HUES6 (cell line): ENCODE data around the gene APH1A.
"Not testable (repeated sequence)": the region's sequence is repeated elsewhere in the genome, so short reads cannot be mapped to it uniquely, and the experiment has no call there.

Experiments
- H3K27ac ChIP-seq: 2 replicates; pipeline ENCODE4 v1.7.0; 2013; ENCODE audit warnings: low read depth, mild to moderate bottlenecking, low read length, inconsistent platforms
- H3K27me3 ChIP-seq: 2 replicates; pipeline ENCODE4 v1.6.1; 2013; ENCODE audit warnings: low read length; ENCODE audit not compliant: control insufficient read depth, insufficient read depth
- H3K36me3 ChIP-seq: 2 replicates; pipeline ENCODE4 v1.6.1; 2013; ENCODE audit warnings: low read length; ENCODE audit not compliant: control insufficient read depth, insufficient read depth
- H3K4me1 ChIP-seq: 2 replicates; pipeline ENCODE4 v1.6.1; 2013; ENCODE audit warnings: low read length; ENCODE audit not compliant: control insufficient read depth, insufficient read depth
- H3K4me3 ChIP-seq: 2 replicates; pipeline ENCODE4 v1.5.1; 2013; ENCODE audit warnings: low read depth, low read length
- H3K9ac ChIP-seq: one replicate; pipeline ENCODE4 v1.6.1; 2013; ENCODE audit warnings: mild to moderate bottlenecking, low read length
- H3K9me3 ChIP-seq: 2 replicates; pipeline ENCODE4 v1.6.1; 2013; ENCODE audit warnings: low read depth, low read length; ENCODE audit not compliant: control insufficient read depth, insufficient read depth

Gene APH1A

DNA sequence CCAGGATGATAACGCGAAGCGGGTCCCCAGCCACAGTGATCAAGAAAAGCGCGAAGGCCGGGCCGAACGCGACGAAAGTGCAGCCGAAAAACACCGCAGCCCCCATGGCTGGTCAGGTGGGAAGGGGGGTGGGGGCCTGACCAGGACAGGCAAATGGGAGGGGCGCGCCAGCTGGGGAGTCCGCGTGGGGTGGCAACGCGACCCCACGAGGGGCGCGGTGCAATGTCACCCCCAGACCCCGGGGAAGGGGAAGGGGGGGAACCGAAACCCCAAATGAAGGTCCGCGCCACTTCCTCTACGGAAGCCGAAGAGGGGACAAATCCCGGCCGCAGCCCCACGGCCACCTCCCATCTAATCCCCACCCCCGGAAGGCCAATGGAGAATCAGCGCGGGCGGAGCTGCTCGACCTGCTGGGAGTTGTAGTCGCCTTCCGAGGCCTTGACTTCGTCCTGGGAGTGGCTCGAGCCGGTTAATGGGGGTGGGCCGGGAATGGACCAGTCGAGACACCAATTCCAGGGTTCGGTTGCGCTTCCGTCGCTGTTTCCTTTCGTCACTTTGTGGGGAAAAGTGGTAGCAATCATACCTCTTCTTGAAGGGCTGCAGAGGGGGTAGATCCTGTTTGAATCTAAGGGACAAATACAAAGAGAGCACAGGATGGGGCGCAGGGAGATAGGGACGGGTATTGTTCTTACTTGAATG is at the start of gene APH1A:
TSS of gene APH1A (minus strand) at position 312 of the 699 bp plus-strand sequence. CDS start at position 106, 206 bp downstream.
- Histone ChIP-seq H3K4me3 (peak within 1 kb of the TSS; percentile 93), H3K27me3 (no peaks in the 10 kb centered on the region), H3K4me1 (peaks cover 23% of the 10 kb centered on the region), H3K9me3 (no peaks in the 10 kb centered on the region), H3K9ac (peak within 1 kb of the TSS; percentile 82), H3K36me3 (peaks cover 36% of the 10 kb centered on the region), H3K27ac (peak within 1 kb of the TSS; percentile 39; the same call in 1 of the 2 replicates)

DNA sequence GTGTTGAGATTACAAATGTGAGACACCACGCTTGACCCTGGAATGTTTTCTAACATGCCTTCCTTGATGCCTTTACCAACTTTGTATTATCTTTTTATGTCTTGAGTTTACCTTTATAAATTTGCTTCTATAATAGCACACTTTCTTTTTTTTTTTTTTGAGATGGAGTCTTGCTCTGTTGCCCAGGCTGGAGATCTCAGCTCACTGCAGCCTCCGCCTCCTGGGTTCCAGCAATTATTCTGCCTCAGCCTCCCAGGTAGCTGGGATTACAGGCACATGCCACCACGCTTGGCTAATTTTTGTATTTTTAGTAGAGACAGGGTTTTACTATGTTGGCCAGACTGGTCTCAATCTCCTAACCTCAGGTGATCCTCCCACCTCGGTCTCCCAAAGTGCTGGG is 45.9 kb upstream of the APH1A start:
- H3K4me1 ChIP-seq, H3K9me3 ChIP-seq, H3K4me3 ChIP-seq, H3K27me3 ChIP-seq, H3K9ac ChIP-seq, H3K27ac ChIP-seq, H3K36me3 ChIP-seq: not testable (repeated sequence)

DNA sequence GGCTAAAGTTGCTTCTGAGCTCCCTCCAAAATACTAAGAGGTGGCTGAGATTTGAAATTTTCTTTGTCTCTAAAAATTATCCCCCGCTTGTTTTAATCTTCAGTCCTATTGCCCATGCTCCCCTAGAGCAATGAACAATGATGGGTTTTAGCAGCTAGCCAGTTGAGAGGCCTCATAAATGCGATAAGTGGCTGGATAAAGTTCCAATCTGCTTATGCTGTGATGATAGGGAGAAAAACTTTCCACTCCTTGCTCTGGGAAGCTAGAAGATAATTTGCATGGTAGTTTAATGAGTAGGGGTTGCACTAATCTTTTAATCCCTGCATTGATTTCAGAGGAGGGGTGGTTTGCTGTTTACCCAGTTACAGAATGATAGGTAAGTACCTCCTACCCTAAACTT is 42.9 kb upstream of the APH1A start:
- Histone ChIP-seq H3K4me3 (no peak overlapping the region), H3K27me3 (no peaks in the 10 kb centered on the region), H3K27ac (no peak overlapping the region), H3K4me1 (no peaks in the 10 kb centered on the region), H3K9ac (no peak overlapping the region), H3K9me3 (no peaks in the 10 kb centered on the region), H3K36me3 (peaks cover 14% of the 10 kb centered on the region)

DNA sequence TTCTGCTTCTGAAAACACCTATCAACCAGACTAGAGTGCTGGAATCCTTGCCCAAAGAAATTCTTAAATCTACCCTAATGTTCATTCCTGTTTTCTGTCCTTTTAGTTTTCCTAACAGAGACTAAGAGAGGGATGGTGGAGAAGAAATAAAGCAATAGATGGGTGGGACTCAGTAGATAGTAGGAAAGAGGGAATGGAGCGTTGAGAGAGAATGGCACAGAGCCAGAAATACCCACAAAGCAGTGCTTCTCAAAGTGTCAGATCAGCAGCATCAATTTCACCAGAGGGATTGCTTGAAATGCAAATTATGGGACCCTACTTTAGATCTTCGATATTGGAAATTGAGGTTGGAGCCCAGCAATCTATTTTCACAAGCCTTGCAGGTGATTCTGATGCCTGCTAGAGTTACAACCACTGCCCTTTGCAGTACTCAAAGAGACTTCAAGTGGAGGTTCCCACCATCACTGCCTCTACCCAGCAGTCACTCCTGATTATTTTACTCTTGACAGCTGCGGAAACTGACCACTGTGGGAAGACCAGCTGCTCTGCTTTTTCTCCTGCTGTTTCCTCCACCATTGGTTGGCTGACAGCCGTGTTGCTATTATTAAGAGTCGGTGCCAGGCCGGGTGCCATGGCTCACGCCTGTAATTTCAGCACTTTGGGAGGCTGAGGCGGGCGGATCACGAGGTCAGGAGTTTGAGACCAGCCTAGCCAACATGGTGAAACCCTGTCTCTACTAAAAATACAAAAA is 41.1 kb upstream of the APH1A start:
- no peak overlapping the region for H3K9ac ChIP-seq
- no peaks in the 10 kb centered on the region for H3K27me3 ChIP-seq
- H3K4me1 ChIP-seq = no peaks in the 10 kb centered on the region
- no peak overlapping the region for H3K4me3 ChIP-seq
- no peak overlapping the region for H3K27ac ChIP-seq
- H3K9me3 ChIP-seq = no peaks in the 10 kb centered on the region
- peaks cover 28% of the 10 kb centered on the region for H3K36me3 ChIP-seq

DNA sequence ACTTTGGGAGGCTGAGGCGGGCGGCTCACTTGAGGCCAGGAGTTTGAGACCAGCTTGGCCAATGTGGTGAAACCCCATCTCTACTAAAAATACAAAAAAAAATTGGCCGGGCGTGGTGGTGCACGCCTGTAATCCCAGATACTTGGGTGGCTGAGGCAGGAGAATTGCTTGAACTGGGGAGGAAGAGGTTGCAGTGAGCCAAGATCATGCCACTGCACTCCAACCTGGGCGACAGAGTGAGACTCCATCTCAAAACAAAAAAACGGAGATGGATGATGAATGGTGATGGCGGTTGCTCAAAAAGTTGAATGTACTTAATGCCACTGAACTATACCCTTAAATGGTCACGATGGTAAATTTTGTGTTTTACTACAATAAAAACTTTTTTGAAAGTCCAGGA is 39.8 kb upstream of the APH1A start:
- H3K4me3 ChIP-seq, H3K9ac ChIP-seq, H3K27ac ChIP-seq, H3K4me1 ChIP-seq, H3K9me3 ChIP-seq, H3K27me3 ChIP-seq: not testable (repeated sequence)
- peaks cover 31% of the 10 kb centered on the region for H3K36me3 ChIP-seq

DNA sequence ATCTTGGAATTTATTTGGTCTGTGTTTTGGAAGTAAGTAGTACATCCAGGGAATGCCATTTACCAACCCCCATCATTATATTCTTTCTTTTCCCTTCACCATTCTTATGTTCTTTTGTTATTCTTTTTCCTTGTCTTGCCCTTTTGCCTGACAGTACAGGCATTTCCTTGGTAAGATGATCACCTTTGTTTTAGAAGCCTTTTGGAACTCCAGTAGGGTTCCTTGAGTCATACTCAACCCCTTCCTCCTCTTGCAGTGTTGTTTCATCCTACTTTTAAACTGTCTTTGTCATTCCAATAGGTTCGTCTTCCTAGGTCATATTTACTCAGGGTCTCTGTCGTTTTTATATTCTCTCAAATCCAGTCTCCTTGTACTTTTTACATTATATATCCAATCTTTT is 34.1 kb upstream of the APH1A start:
- Histone ChIP-seq H3K36me3 (peaks cover 65% of the 10 kb centered on the region), H3K4me3 (peak overlapping the region; percentile 37), H3K27ac (peak overlapping the region; percentile 86), H3K27me3 (no peaks in the 10 kb centered on the region), H3K9ac (peak overlapping the region; percentile 74), H3K9me3 (no peaks in the 10 kb centered on the region), H3K4me1 (peaks cover 22% of the 10 kb centered on the region)

DNA sequence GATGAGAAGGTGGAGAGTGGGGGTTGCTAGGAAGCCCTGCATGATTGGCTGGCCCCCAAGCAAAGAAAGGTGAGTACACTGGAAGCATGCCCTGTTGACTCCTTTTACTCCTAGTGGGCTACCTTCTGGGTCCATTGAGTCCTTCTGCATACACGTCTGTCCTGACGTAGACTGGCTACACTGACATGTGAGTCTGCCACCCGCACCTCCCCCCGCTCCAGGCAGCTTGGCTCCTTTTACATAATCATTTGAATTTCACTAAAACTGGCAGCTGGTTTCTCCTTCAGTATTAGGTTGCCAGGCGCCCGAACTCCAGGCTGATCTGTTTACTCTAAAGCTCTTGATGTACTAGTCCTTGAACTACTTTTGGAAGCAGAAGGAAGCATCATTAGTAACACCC is 33.5 kb upstream of the APH1A start:
- H3K27me3 ChIP-seq = no peaks in the 10 kb centered on the region
- peak overlapping the region; percentile 74 for H3K9ac ChIP-seq
- peak overlapping the region; percentile 86 for H3K27ac ChIP-seq
- peaks cover 22% of the 10 kb centered on the region for H3K4me1 ChIP-seq
- peak overlapping the region; percentile 37 for H3K4me3 ChIP-seq
- peaks cover 64% of the 10 kb centered on the region for H3K36me3 ChIP-seq
- no peaks in the 10 kb centered on the region for H3K9me3 ChIP-seq

DNA sequence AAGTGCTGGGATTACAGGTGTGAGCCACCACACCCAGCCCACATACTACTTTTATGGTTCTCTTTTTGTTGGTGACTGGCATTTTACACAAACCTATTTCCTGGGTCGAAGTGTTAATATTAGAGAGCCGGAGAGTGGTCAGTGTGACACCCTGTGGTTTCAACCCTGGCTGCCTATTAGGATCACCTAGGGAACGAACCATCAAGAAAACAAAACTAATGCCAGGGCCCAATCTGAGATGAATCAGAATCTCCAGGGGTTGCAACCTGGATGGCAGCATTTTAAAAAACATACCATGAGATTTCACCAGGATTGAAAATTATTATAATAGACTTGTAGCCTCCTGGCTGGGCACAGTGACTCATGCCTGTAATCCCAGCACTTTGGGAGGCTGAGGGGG is 30.9 kb upstream of the APH1A start:
- H3K36me3 ChIP-seq = peaks cover 66% of the 10 kb centered on the region
- peaks cover 22% of the 10 kb centered on the region for H3K4me1 ChIP-seq
- no peak overlapping the region for H3K27ac ChIP-seq
- H3K4me3 ChIP-seq = no peak overlapping the region
- H3K9ac ChIP-seq = no peak overlapping the region
- no peaks in the 10 kb centered on the region for H3K27me3 ChIP-seq
- H3K9me3 ChIP-seq = no peaks in the 10 kb centered on the region

DNA sequence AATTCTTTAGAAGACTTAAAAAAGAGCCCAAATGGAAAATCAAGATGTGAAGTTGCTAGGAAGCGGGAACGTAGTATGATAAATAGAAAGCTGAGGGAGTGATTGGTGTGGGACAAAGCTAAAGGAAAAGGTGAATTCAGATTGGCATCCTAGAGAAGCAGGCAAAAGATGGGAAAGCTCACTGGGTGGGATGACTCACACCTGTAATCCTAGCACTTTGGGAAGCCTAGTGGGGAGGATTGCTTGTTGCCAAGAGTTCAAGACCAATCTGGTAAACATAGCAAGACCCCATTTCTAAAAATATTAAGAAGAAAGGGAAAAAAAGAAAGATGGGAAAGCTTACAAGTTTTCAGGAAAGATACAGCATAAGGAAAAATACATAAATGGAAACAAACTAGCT is 26.7 kb upstream of the APH1A start:
- H3K4me1 ChIP-seq = peaks cover 4% of the 10 kb centered on the region; the same call in 1 of the 2 replicates
- H3K9me3 ChIP-seq = no peaks in the 10 kb centered on the region
- peaks cover 48% of the 10 kb centered on the region for H3K36me3 ChIP-seq
- no peaks in the 10 kb centered on the region for H3K27me3 ChIP-seq
- no peak overlapping the region for H3K4me3 ChIP-seq
- no peak overlapping the region for H3K9ac ChIP-seq
- H3K27ac ChIP-seq = no peak overlapping the region; the same call in 1 of the 2 replicates

DNA sequence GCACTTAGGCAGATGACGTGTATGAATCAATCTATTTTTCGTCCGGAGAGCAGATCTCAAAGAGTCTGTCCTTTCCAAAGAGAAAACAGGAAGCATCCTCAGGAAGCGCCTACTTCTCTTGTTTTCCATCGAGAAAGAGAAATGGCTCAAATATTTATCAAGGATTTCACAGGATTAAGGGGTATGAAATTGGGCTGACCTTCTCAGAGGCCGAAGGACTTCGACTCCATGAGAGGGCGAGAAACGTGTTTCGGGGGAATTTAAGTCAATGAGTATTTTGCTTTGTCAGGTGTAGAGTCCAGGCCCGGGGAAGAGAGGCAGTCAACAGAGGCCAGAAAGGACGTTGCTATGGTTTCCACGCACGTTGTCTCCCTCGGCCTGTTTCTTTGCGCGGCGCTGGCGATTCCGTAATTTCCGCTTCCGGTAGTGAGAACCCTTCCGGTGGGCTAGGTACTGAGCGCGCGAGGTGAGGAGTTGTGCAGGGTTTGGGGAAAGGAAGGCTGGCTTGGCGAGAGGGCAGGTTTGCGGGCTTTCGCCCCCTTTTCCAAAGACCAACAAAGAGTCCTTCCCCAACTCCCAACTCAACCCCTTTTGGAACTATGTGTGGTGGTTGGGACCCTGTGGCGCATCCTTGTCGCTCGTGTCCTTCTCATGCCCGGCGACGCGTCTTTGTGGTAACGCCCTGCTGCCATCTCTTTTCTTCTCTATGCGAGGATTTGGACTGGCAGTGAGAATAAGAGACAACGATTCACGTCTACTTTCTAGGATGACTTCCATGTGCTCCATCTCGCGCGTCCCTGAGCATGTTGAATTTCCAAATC is 24.8 kb upstream of the APH1A start, which contains the start of gene MRPS21:
TSS of gene MRPS21 (plus strand) at position 429 of the 821 bp plus-strand sequence. CDS start 506 bp downstream, outside the sequence.
- Histone ChIP-seq H3K4me1 (peaks cover 4% of the 10 kb centered on the region; the same call in 1 of the 2 replicates), H3K9me3 (no peaks in the 10 kb centered on the region), H3K36me3 (peaks cover 33% of the 10 kb centered on the region), H3K9ac (peak within 1 kb of the TSS; percentile 93), H3K27me3 (no peaks in the 10 kb centered on the region), H3K4me3 (peak within 1 kb of the TSS; percentile 94), H3K27ac (peak within 1 kb of the TSS; percentile 83)
